Measurements from ENCODE around the gene FLRT1.

FLRT1 gene

DNA sequence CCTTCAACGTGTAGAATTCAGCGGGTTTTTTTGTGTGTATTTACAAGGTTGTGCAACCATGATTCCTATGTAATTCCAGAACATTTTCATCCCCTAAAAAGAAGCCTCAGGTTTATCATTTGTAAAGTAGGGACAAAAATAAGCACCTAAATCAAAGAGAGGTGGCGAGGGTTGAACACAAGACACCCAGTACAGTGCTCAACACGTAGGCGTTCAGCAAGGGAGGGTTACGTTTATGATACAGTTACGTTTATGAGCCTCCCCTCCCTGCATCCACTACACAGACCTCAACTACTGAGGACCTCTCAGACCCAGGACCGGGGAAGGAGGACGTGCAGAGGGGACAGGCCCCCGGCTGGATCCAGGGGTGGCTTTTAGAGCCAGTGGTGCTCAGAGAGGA, 44.7 kb downstream of the FLRT1 start:
- H3K9ac ChIP-seq (ENCODE audit: low read length), result no peak overlapping the region
- no peaks in the 10 kb centered on the region for H3K27me3 ChIP-seq (ENCODE audit: control insufficient read depth, insufficient read depth, low read length)
- H3K9me3 ChIP-seq (ENCODE audit: control insufficient read depth, low read length), result no peaks in the 10 kb centered on the region
- H3K36me3 ChIP-seq (ENCODE audit: control insufficient read depth, insufficient read depth, low read length), result no peaks in the 10 kb centered on the region
- H3K4me3 ChIP-seq (ENCODE audit: low read length), result no peak overlapping the region
- H3K4me1 ChIP-seq (ENCODE audit: control insufficient read depth, insufficient read depth, low read length), result peaks cover 6% of the 10 kb centered on the region

DNA sequence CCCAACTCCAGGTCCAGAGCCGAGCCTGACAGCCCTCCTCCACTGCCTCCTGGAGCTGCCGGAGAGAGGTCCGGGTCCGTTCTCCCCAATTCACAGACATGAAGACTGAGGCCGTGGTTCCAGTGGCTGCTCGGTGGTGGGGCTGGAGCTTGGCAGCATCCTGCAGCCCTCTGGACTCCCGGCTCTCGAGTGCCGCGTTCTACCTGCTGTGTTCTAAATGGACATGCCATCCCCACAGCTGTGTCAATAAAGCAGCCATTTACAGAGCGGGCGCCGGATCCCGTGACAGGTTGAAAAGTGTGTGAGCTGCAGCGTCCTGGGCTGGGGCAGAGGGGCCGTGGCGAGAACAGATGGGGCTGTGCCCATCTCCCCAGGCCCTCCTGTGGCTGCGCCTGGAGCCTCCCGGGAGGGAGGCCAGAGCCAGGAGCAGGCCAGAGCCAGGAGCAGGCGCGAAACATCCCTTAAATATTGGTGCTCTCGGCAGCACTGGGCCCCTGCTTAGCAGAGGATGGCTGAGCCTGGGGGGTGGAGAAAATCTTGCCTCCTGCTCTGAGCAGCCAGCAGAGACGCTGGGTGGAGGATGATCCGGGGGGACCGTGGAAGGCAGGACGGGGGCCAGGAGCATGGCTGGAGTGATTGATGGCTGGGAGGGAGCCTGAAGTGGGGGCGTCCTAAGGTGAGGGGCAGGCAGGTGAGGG, 46.2 kb downstream of the FLRT1 start:
- H3K4me1 ChIP-seq (ENCODE audit: control insufficient read depth, insufficient read depth, low read length), result peaks cover 16% of the 10 kb centered on the region
- H3K36me3 ChIP-seq (ENCODE audit: control insufficient read depth, insufficient read depth, low read length), result no peaks in the 10 kb centered on the region
- H3K9ac ChIP-seq (ENCODE audit: low read length), result no peak overlapping the region
- no peaks in the 10 kb centered on the region for H3K9me3 ChIP-seq (ENCODE audit: control insufficient read depth, low read length)
- H3K27me3 ChIP-seq (ENCODE audit: control insufficient read depth, insufficient read depth, low read length), result no peaks in the 10 kb centered on the region
- H3K4me3 ChIP-seq (ENCODE audit: low read length), result no peak overlapping the region

DNA sequence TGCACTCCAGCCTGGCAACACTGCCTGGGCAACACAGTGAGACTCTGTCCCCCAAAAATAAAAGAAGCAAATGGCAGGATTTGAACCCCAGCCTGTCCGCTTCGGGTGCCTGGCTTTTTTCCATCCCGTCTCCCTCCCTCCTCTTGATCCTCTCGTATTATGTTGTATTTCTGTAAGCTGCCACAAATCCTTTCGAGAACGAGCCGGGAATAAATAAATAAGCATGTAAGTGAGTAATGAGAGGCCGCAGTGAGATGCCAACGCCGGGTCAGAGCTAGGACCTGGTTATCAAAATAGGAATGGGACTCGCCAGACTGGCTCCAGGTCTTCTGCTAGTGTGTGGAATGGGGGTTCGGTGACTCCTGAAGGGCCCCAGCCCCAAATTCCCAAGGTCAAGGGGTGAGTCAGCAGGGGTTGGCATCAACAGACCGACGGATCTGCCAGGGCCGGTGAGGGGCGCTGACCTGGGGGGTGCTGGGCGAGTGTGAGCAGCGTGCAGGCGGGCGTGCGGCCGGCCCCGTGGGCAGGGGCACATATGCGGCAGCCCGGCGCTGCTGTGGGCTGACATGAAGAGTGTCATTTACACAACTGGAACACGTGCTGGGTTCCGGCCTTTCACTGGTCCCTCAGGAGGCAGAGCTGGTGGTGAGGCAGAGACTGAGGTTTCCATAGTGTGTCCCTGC, 47.8 kb downstream of the FLRT1 start:
- Histone ChIP-seq H3K27me3 (ENCODE audit: control insufficient read depth, insufficient read depth, low read length) (peaks cover 2% of the 10 kb centered on the region), H3K4me1 (ENCODE audit: control insufficient read depth, insufficient read depth, low read length) (peaks cover 23% of the 10 kb centered on the region), H3K36me3 (ENCODE audit: control insufficient read depth, insufficient read depth, low read length) (no peaks in the 10 kb centered on the region), H3K9me3 (ENCODE audit: control insufficient read depth, low read length) (no peaks in the 10 kb centered on the region), H3K4me3 (ENCODE audit: low read length) (no peak overlapping the region), H3K9ac (ENCODE audit: low read length) (no peak overlapping the region)

DNA sequence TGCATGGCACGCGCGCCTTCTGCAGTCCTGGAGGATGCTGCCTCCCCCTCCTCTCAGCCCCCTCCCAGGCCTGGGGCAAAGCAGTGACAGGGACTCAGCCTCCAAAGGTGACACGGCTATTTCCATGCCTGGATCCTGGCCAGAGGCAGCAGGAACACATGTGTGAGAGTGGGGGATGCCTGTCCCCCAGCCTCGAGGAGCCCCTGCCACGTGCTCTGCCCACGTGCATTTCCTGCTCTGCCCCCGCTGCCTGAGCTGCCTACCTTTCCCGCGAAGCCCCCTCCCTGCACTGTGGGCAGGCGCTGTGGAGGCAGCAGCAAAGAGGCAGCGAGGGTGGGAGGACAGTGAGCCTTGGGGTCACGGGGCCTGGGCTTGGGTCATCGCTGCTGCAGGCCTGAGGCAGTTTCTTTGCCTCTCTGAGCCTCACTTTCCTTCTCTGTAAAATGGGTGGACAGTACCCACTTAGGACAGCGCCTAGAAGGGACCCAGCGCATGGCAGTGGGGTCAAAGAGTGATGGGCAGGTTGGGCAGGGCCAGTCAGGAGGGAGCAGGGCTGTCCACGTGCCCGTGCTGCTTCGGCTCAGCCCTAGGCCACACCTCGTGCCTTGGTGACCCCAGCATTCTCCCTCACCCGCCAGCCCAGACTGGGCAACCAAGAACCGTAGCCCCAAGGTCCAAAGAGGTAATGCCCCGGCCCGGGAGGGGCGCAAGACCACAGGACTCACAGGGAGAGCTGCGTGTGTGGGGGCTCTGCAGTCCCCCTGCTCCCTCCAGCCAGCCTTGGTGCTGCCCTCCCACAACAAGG, 48.6 kb downstream of the FLRT1 start:
- H3K9me3 ChIP-seq (ENCODE audit: control insufficient read depth, low read length), result no peaks in the 10 kb centered on the region
- H3K4me3 ChIP-seq (ENCODE audit: low read length), result no peak overlapping the region
- H3K4me1 ChIP-seq (ENCODE audit: control insufficient read depth, insufficient read depth, low read length), result peaks cover 31% of the 10 kb centered on the region
- peaks cover 2% of the 10 kb centered on the region for H3K27me3 ChIP-seq (ENCODE audit: control insufficient read depth, insufficient read depth, low read length)
- no peak overlapping the region for H3K9ac ChIP-seq (ENCODE audit: low read length)
- H3K36me3 ChIP-seq (ENCODE audit: control insufficient read depth, insufficient read depth, low read length), result no peaks in the 10 kb centered on the region

DNA sequence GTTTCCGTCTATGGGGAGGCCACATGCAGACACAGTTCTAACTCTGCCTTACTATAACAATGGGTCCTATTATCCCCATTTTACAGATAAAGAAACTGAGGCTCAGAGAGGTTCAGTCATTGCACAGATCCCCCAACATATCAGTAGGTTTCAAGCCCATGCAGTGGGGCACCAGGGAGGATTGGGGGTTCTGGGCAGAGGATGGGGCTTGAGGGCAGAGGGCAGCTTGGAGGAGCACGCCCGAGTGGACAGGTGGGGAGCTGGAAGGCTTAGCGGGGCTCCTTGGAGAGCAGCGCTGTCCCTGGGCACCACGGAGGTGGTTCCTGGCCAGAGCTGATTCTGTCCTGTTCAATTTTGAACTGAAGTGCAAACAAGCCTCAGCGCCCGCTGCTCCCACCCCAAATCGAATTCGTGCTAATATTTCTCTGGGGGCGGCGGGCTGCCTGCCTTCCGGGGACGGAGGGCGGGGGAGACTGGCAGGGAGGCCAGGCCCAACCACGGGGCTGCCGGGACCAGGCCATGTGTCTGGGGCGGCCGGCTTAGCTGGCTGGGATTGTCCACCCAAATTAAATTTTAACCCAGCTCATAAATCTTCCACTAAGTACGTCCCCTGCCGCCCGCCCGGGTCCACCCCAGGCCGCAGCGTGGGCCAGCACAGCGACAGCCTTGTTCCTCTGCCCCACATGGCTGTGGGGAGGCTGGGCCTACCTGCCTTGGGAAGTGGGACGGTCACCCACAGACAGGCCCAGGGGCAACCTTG, 49.4 kb downstream of the FLRT1 start:
- H3K36me3 ChIP-seq (ENCODE audit: control insufficient read depth, insufficient read depth, low read length), result no peaks in the 10 kb centered on the region
- no peak overlapping the region for H3K9ac ChIP-seq (ENCODE audit: low read length)
- no peaks in the 10 kb centered on the region for H3K9me3 ChIP-seq (ENCODE audit: control insufficient read depth, low read length)
- H3K4me3 ChIP-seq (ENCODE audit: low read length), result no peak overlapping the region
- H3K4me1 ChIP-seq (ENCODE audit: control insufficient read depth, insufficient read depth, low read length), result peaks cover 32% of the 10 kb centered on the region
- peaks cover 2% of the 10 kb centered on the region for H3K27me3 ChIP-seq (ENCODE audit: control insufficient read depth, insufficient read depth, low read length)

Data from mucosa of stomach (tissue), 1 donor.